Mesendoderm (in vitro differentiated cells): ENCODE data around the gene PPT2.

Source experiments
- DNase-seq: peaks from one replicate; pipeline ENCODE4 v3.0.0; 2013
- H2AK5ac ChIP-seq: 2 replicates; pipeline ENCODE4 v1.6.1; 2013; ENCODE audit warnings: low read length, inconsistent platforms
- H2BK120ac ChIP-seq: 2 replicates; pipeline ENCODE4 v1.6.1; 2013; ENCODE audit warnings: low read depth, mild to moderate bottlenecking, low read length, moderate library complexity, mixed read lengths
- H2BK15ac ChIP-seq: replicated peaks from 2 replicates; pipeline ENCODE4 v1.6.1; 2013; ENCODE audit warnings: low read depth, mild to moderate bottlenecking, moderate library complexity
- H2BK5ac ChIP-seq: 2 replicates; pipeline ENCODE4 v1.6.1; 2013; ENCODE audit warnings: low read length, inconsistent platforms
- H3K18ac ChIP-seq: 2 replicates; pipeline ENCODE4 v1.6.1; 2013; ENCODE audit warnings: mild to moderate bottlenecking, low read length, mixed read lengths
- H3K23ac ChIP-seq: one replicate; pipeline ENCODE4 v1.6.1; 2013; ENCODE audit warnings: low read length
- H3K27ac ChIP-seq: 2 replicates; pipeline ENCODE4 v1.5.1; 2013; ENCODE audit warnings: low read depth, mild to moderate bottlenecking, inconsistent platforms, low read length, moderate library complexity
- H3K27me3 ChIP-seq: 2 replicates; pipeline ENCODE4 v1.6.1; 2013; ENCODE audit warnings: low read length, control low read depth, mild to moderate bottlenecking, inconsistent platforms; ENCODE audit not compliant: insufficient read depth, poor library complexity
- H3K36me3 ChIP-seq: 2 replicates; pipeline ENCODE4 v1.6.1; 2013; ENCODE audit warnings: low read length, inconsistent platforms; ENCODE audit not compliant: control insufficient read depth, insufficient read depth
- H3K4ac ChIP-seq: one replicate; pipeline ENCODE4 v1.6.1; 2013; ENCODE audit warnings: low read depth, mild to moderate bottlenecking, low read length, moderate library complexity
- H3K4me1 ChIP-seq: 2 replicates; pipeline ENCODE4 v1.6.1; 2013; ENCODE audit warnings: low read depth, low read length, inconsistent platforms; ENCODE audit not compliant: control insufficient read depth
- H3K4me2 ChIP-seq: 2 replicates; pipeline ENCODE4 v1.6.1; 2013; ENCODE audit warnings: low read length
- H3K4me3 ChIP-seq: 2 replicates; pipeline ENCODE4 v1.5.1; 2013; ENCODE audit warnings: mild to moderate bottlenecking, low read length
- H3K56ac ChIP-seq: one replicate; pipeline ENCODE4 v1.6.1; 2013; ENCODE audit warnings: low read length
- H3K79me1 ChIP-seq: 2 replicates; pipeline ENCODE4 v1.6.1; 2013; ENCODE audit warnings: low read length, inconsistent platforms
- H3K79me2 ChIP-seq: 2 replicates; pipeline ENCODE4 v1.6.1; 2013; ENCODE audit warnings: mild to moderate bottlenecking, low read length; ENCODE audit not compliant: control insufficient read depth, insufficient read depth
- H3K9ac ChIP-seq: 2 replicates; pipeline ENCODE4 v1.6.1; 2013; ENCODE audit warnings: low read length, inconsistent platforms
- H4K5ac ChIP-seq: one replicate; pipeline ENCODE4 v1.6.1; 2013; ENCODE audit warnings: low read length
- H4K8ac ChIP-seq: one replicate; pipeline ENCODE4 v1.6.1; 2013; ENCODE audit warnings: low read depth, mild to moderate bottlenecking, control low read depth, low read length, moderate library complexity
- WGBS: extraction: QIAGEN DNeasy Blood & Tissue Kit; methylation state at CpG from one replicate; pipeline ENCODE4 v1.1.7; 2013; ENCODE audit warnings: low lambda C conversion rate, missing lambda C conversion rate; ENCODE audit not compliant: insufficient coverage; ENCODE audit errors: extremely low coverage; 5-methylcytosine and 5-hydroxymethylcytosine counted together

PPT2 gene

GRCh38 chr6:32109114-32109764 lies 44.7 kb upstream of the PPT2 start, which contains the start of gene TNXB:
Gene TNXB (minus strand): TSS chr6:32109338. CDS start chr6:32098198, 11,140 bp downstream.
- WGBS = no CpG with 5 or more reads among the region's 12 CpGs
- Histone ChIP-seq H3K4me2 (no peak within 1 kb of the TSS), H3K27ac (no peak within 1 kb of the TSS), H4K8ac (no peak within 1 kb of the TSS), H3K23ac (no peak within 1 kb of the TSS), H3K56ac (no peak within 1 kb of the TSS), H3K9ac (no peak within 1 kb of the TSS), H2AK5ac (no peak within 1 kb of the TSS), H3K79me2 (no peaks in the 10 kb centered on the region), H3K18ac (no peak within 1 kb of the TSS), H3K4me3 (no peak within 1 kb of the TSS), H2BK5ac (no peak within 1 kb of the TSS), H3K4ac (no peak within 1 kb of the TSS), H2BK15ac (no peak within 1 kb of the TSS), H4K5ac (no peak within 1 kb of the TSS), H2BK120ac (no peak within 1 kb of the TSS), H3K79me1 (no peaks in the 10 kb centered on the region), H3K36me3 (no peaks in the 10 kb centered on the region), H3K27me3 (peaks cover 3% of the 10 kb centered on the region), H3K4me1 (no peaks in the 10 kb centered on the region)
- DNase-seq = no peak

DNA sequence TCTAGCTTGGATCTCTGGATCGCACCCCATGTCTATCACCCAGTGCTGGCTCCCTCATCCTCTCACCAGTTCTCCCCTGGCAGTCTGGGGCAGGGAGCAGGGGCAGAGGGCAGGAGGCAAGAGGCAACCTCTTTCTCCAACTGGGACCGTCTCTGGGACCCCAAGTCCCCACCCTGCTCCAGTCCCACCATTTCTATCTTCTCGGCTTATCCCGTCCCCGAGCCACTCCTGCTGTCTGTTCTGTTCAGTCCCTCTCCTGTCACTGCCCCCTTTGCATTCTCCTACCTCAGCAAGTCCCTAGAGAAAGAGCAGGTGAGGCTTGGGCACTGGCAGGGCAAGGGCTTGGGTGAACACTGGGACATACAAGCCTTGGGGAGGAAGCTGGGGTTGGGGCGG lies 44.2 kb upstream of the PPT2 start:
- no peak overlapping the region for H3K18ac ChIP-seq
- WGBS = no CpG with 5 or more reads among the region's 6 CpGs
- no peak overlapping the region for H2AK5ac ChIP-seq
- no peak overlapping the region for H3K4me3 ChIP-seq
- DNase-seq = no peak
- no peak overlapping the region for H2BK120ac ChIP-seq
- no peaks in the 10 kb centered on the region for H3K4me1 ChIP-seq
- no peak overlapping the region for H3K4ac ChIP-seq
- no peak overlapping the region for H3K27ac ChIP-seq
- no peak overlapping the region for H4K8ac ChIP-seq
- H3K4me2 ChIP-seq = no peak overlapping the region
- no peaks in the 10 kb centered on the region for H3K36me3 ChIP-seq
- no peak overlapping the region for H2BK5ac ChIP-seq
- no peaks in the 10 kb centered on the region for H3K79me2 ChIP-seq
- H3K23ac ChIP-seq = no peak overlapping the region
- H3K56ac ChIP-seq = no peak overlapping the region
- no peak overlapping the region for H4K5ac ChIP-seq
- H3K79me1 ChIP-seq = no peaks in the 10 kb centered on the region
- no peak overlapping the region for H3K9ac ChIP-seq
- H2BK15ac ChIP-seq = no peak overlapping the region
- peaks cover 3% of the 10 kb centered on the region for H3K27me3 ChIP-seq

DNA sequence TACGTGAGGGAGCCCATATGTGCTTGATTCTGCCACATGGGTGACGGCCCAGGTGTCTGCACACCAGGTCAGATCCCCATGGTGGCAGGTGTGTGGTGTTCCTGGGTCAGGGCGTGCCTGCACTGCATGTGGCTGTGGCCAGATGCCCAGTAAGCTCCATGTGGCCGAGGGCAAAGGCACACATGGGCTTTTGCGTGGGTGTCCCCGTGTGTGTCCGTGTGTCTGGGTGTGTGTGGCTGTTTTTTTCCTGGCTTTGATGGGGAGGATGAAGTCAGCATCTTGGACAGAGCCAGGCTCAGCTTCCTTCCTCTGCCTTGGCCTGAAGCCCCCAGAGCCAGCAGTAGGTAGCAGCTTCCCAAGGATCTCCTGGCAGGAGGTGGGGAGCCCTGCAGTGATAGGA lies 43.3 kb upstream of the PPT2 start:
- Histone ChIP-seq H3K27me3 (peaks cover 3% of the 10 kb centered on the region), H3K36me3 (no peaks in the 10 kb centered on the region), H2BK5ac (no peak overlapping the region), H3K27ac (no peak overlapping the region), H4K8ac (no peak overlapping the region), H3K23ac (no peak overlapping the region), H3K4me1 (no peaks in the 10 kb centered on the region), H2BK15ac (no peak overlapping the region), H3K56ac (no peak overlapping the region), H2BK120ac (no peak overlapping the region), H3K4me3 (no peak overlapping the region), H3K18ac (no peak overlapping the region), H3K9ac (no peak overlapping the region), H3K4me2 (no peak overlapping the region), H3K79me1 (no peaks in the 10 kb centered on the region), H3K79me2 (no peaks in the 10 kb centered on the region), H4K5ac (no peak overlapping the region), H2AK5ac (no peak overlapping the region), H3K4ac (no peak overlapping the region)
- no CpG with 5 or more reads among the region's 7 CpGs for WGBS
- no peak for DNase-seq

DNA sequence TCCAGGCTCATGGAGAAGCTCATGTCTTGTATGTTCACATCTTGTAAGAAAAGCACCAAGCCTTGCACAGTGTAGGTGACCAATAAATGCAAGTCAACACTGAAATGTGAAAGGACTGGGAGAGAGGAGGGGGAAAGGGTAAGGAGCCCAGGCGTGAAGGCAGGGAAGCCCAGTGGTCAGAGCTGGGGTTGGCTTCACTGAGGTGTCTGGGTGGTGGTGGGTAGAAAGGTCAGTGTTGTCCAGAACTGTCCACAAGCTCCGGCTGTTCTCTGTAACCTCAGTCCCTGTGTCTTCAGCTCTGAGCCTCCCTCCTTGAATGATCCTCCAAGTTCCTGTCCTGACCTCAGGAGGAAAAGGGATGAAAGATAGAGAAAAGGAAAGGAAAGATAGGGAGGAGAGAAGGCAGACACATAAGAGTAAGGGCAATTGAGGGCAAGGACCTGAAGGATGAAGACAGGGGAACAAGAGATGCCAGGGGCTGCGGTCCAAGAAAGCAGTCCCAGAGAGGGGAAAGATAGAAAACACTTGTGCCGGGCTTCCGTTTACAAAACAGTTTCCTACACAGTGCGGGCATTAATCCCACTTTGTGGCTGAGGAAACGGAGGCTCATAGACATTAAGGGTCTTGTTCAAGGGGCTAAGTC lies 42.4 kb upstream of the PPT2 start:
- H3K4me2 ChIP-seq = no peak overlapping the region
- peaks cover 3% of the 10 kb centered on the region for H3K27me3 ChIP-seq
- WGBS = no CpG with 5 or more reads among the region's 7 CpGs
- no peak overlapping the region for H4K5ac ChIP-seq
- H3K56ac ChIP-seq = no peak overlapping the region
- H2BK120ac ChIP-seq = no peak overlapping the region
- no peak overlapping the region for H2BK5ac ChIP-seq
- no peak overlapping the region for H3K4ac ChIP-seq
- H2BK15ac ChIP-seq = no peak overlapping the region
- no peak for DNase-seq
- H2AK5ac ChIP-seq = no peak overlapping the region
- no peak overlapping the region for H4K8ac ChIP-seq
- H3K27ac ChIP-seq = no peak overlapping the region
- H3K4me1 ChIP-seq = no peaks in the 10 kb centered on the region
- H3K23ac ChIP-seq = no peak overlapping the region
- H3K36me3 ChIP-seq = no peaks in the 10 kb centered on the region
- no peaks in the 10 kb centered on the region for H3K79me1 ChIP-seq
- H3K9ac ChIP-seq = no peak overlapping the region
- H3K79me2 ChIP-seq = no peaks in the 10 kb centered on the region
- H3K18ac ChIP-seq = no peak overlapping the region
- no peak overlapping the region for H3K4me3 ChIP-seq

DNA sequence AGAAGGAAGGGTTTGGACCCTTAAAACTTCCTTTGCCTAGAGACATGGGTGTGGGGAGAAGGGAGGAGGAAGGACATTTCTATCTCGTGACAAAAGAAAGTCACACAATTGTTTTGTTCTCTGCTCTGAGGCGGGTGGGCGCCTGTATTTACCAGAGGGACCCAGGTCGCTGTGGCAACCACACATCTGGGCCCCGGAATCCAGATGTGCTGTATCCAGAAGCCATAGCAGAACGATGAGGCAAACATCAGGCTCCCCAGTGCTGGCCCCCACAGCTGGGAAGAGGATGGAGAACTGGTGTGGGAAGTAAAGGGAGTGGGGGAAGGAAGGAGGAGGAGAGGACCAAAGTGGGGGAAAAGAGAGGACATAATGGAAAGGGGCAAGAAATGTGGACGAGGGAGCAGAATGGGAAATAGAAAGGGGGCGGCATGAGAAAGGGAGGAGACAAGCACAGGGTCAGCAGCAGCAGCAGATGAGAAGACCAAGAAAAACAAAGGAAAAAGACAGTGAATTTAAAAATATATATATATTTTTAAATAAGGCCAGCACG lies 41.4 kb upstream of the PPT2 start:
- no peak for DNase-seq
- H3K79me2 ChIP-seq = no peaks in the 10 kb centered on the region
- no peaks in the 10 kb centered on the region for H3K79me1 ChIP-seq

More for the DNA sequence above, 41.4 kb upstream of the PPT2 start:
- Histone ChIP-seq H2BK5ac (no peak overlapping the region), H3K4me2 (no peak overlapping the region), H4K8ac (no peak overlapping the region), H3K23ac (no peak overlapping the region), H2AK5ac (no peak overlapping the region), H3K56ac (no peak overlapping the region), H3K4ac (no peak overlapping the region), H3K4me3 (no peak overlapping the region), H2BK15ac (no peak overlapping the region), H3K4me1 (no peaks in the 10 kb centered on the region), H3K27ac (no peak overlapping the region), H3K9ac (no peak overlapping the region), H3K27me3 (peaks cover 3% of the 10 kb centered on the region), H3K36me3 (no peaks in the 10 kb centered on the region), H2BK120ac (no peak overlapping the region), H4K5ac (no peak overlapping the region), H3K18ac (no peak overlapping the region)
- no CpG with 5 or more reads among the region's 9 CpGs for WGBS
